NCI-H524 (cell line): Measurements from ENCODE around the gene KCNK5.
A peak's percentile ranks its signal among the peaks of the same experiment; 100 is the strongest.

Experiments
- DNase-seq, 2 experiments: peaks; one replicate each; lab custom pipeline; 2025; lab: John Stamatoyannopoulos, UW

The KCNK5 gene

GRCh38 chr6:39172377-39172757 lies 56.9 kb downstream of the KCNK5 start:
- DNase-seq: no peak

GRCh38 chr6:39171489-39172376 lies 57.5 kb downstream of the KCNK5 start:
- DNase-seq: no peak

- no peak for DNase-seq
These were observed 58.4 kb downstream of the KCNK5 start for GRCh38 chr6:39170860-39171259.

DNA sequence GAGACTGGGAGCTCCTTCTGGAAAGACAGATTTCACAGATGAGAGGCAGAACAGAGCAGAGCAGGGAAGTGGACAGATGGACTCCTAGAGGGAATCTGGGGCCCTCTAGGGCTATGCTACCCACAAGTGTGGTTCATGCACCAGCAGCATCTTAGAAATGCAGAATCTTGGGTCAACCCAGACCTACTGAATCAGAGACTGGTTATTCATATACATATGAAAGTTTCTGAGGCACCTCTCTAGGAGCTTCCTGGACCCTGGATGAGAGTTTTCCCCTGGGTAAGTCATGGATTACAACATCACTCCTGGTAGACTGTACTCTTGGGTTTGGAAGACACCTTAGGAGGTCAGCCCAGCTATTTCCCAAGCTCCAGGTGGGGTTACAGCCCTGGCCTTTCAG lies 58.9 kb downstream of the KCNK5 start:
- DNase-seq: no peak

GRCh38 chr6:39169448-39170344 lies 59.6 kb downstream of the KCNK5 start:
- DNase-seq: no peak

GRCh38 chr6:39167866-39168625 lies 61.2 kb downstream of the KCNK5 start:
- DNase-seq: no peak

GRCh38 chr6:39167321-39167720 lies 62.0 kb downstream of the KCNK5 start:
- DNase-seq: no peak

DNA sequence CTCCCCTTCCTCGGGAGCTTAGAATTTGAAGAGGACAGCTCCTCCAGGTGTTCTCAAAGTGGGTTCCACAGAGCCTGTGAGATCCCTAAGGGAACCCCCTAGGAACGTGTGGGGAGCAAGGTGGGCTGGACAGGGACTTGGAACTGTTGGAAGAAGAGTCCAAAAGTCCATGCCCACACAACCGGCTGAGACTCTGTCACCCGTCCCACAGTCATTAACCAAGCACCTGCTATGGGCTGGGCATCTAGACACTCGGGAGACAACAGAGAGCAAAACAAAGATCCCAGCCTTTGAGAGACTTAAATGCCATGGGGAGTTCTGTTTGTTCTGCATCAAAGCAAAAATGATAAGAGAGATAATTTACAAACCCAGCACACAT lies 62.4 kb downstream of the KCNK5 start:
- DNase-seq: no peak

DNA sequence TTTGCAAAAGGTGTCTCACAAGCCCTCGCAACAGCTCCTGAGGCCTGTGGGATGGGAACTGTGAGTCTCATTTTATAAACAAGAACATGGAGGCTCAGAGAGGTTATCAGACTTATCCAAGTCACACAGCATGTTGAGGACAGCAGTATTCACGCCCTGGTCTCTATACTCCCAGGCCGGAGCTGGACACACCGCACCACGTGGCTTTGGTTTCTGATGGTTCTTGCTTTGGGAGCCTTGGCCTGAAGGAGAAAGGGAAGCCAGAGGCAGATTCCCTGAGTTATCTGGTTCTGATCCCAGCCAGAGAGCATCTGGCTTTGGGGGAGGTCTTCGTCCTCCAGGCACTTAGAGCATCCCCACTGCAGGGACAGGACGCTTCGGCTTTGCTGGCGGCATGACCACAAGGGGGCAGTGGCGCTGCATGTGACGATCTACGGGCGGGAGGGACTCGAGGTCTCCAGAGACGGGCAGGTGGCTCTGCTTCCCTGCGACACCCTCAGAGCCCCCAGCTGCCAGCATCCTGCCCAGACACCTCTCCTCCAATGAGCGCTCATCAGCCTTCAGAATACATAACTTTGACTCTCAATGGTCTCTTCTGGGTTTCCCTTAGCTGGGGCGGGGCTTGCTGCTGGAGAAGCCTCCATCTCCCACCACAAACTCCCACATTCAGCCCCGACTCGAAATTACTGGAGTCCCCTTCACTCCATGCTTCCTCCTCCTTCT lies 62.9 kb downstream of the KCNK5 start:
- peak; percentile 89 to 91 for DNase-seq

GRCh38 chr6:39157511-39157910 lies 71.8 kb downstream of the KCNK5 start:
- DNase-seq: peak in 1 of 2 experiments; percentile 59

GRCh38 chr6:39156801-39157200 lies 72.5 kb downstream of the KCNK5 start:
- no peak for DNase-seq

DNA sequence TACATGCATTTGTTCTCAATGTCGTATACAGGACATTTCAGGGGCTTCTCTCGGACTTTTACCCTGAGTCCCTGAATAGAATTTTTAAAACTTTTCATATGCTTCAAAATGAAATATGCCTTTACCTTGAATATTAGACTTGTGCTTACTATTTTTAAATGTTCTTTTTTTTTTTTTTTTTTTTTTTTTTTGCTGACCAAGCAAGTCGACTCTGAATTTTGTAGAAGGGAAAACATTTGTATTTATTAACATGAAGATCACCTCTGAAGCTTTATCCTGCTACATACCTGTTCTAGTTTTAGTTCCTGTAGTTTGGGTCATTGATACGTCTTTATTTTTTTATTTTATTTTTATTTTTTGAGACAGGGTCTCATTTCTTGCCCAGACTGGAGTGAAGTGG lies 74.6 kb downstream of the KCNK5 start:
- no peak for DNase-seq

DNA sequence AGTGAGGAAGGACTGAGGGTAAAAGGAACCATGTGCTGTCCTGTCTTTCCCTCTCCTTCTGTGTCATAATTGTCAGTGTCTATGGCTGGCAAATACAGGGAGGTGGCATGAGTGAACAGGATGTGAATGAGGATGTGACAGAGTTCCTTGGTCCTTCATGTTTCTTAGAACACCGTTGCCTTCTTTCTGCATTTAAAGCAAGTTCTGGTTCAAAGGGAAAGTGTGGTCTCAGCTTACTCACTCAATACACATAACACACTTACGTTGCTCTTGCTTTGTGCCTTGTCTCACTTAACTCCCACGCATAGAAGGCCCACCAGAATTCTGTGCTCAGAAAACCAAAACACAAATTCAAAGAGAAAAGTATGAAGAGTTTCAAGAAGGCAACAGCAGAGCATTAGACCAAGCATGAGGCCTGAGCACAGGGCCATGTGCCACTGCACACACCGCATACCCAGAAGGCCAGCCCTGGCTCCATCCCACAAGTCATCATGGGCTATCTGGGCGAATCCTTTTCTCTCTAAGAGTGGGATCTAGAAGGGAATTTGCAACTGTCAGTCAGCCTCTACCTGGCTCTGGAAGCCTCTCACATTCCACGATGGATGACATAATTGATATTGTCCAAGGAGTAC lies 75.4 kb downstream of the KCNK5 start:
- no peak for DNase-seq

DNA sequence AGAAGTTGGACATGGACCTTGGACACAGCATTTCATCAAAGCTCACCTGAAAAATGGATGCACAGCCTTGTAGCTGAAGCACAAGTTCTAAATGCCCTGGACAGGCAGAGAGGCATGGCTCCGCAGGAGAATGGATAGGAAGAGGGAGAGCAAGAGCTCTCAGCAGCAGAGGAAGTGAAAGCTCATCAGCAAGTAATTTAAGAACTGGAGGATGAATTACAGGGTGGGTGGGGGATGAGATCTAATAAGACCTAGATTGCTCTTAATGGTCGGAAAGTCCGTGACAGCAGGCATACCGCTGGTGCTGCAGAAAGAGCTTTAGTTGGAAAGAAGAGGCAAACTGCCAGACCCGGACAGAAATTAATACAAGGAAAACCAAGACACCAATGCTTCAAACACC lies 77.0 kb downstream of the KCNK5 start:
- peak in 1 of 2 experiments; percentile 70 for DNase-seq

GRCh38 chr6:39151211-39151610 lies 78.1 kb downstream of the KCNK5 start:
- no peak for DNase-seq

DNA sequence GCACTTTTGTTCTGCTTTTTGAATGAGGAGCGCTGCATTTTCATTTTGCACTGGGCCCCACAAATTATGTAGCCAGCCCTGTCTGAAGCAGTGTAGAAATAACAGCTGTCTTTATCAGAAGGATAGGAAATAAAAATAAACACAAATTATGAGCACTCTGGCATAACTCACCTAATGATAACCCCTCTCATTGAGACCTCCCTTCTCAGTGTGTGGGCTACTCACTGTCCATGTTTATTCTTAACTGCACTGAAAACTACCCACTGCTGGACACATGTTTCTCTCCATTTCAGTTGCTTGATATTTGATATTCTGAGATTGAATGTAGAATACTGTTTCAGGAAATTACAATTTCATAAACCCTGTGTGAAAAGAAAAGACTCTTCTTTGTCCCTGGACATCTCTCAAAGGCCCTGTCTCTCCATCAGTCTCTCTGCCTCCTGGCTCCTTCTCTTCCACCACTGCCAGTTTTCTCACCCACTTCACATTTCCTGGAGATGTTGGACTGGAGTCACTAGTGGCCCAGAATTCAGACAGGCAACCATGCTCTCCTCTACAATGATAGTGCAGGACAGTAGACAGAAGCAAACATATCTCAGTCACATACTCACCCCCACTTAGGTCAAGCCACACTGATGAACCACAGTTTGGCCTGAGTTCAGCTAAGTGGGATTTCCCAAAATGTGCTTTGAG lies 84.6 kb downstream of the KCNK5 start:
- DNase-seq: no peak

DNA sequence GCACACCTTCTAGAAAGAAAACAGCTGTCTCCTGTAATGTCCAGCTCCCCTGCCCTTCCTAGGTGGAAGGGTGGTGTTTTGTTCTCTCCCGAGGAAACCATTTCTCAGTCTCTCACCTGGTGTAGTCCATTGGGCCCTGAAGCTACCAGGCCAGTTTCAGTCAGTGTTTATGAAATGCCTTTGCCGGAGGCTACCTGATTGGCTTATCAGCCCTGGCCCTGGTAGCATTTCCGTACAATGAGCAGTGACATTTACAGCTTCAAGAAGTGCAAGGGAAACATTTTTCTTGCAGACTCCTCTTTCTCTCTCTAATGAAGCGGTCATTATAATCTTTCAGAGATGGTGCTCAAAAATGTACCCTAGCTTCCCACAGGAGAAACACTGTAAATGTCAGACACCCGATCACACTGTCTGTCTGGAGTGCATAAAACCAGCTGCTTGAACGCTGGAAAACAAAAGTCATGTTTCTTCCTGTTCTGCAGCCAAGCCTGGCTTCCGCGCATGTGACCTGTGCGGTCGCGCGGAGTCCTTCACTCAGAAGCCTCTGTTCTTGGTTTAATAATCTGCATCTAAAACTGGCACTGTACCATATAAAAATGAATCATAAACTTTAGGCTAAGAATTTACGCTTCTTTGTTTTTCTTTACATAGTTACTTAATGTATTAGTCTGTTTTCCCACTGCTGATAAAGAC lies 85.9 kb downstream of the KCNK5 start:
- DNase-seq: no peak

DNA sequence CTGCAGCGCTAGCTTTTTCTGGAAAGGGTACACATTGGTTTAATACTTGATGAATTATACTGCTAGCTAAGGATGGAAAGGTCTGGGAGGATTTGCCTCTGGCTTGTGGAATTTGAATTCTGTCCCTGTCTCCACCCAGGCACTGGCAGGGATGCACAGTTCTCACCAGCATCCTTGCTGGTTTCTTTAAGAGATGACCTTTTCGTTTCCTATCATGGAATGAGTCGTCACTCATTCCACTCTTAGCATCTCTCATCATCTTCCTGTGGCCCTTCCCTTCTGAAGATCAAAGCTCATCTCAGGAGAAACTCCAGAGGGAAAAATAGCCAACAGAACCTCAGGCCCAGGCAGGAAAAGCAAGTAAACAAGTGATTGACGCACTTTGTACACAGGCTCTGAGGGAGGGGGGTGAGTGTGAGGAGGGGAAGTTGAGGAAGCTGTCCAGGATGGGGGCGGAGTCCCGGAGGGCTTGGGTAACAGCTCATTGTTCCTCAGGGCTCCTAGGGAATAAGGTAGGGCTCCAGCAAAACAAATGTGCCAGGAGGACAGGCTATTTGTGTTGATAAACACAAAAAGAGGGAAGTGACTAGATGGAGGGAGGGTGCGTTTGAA lies 88.6 kb downstream of the KCNK5 start:
- DNase-seq: no peak
